HT-29 (cell line): ENCODE measurements around the gene TBC1D28. TPM values are rescaled to one million over a fixed set of nuclear protein-coding genes. Genes with fewer than 3 reads are reported as not detected.
A peak's percentile ranks its signal among the peaks of the same experiment; 100 is the strongest.
"Not testable (repeated sequence)": the region's sequence is repeated elsewhere in the genome, so short reads cannot be mapped to it uniquely, and the experiment has no call there.

Experiments used
- DNase-seq: peaks from one replicate; pipeline ENCODE4 v3.0.0-alpha.2; 2015; ENCODE audit warnings: low spot score
- total RNA-seq: library from RNA; depleted of rRNA; stranded (reverse); fragments of >200 nt; shearing (Covaris generic); gene quantifications from 2 replicates; pipeline ENCODE4 v1.2.3, GENCODE V29; 2014; rRNA removed

The TBC1D28 gene
- not detected in 2 replicates for total RNA-seq

GRCh38 chr17:18644291-18644690 is at the start of gene TBC1D28:
Gene TBC1D28 (minus strand): TSS chr17:18644391. CDS start chr17:18641352, 3,039 bp downstream.
- not testable (repeated sequence) for DNase-seq

DNA sequence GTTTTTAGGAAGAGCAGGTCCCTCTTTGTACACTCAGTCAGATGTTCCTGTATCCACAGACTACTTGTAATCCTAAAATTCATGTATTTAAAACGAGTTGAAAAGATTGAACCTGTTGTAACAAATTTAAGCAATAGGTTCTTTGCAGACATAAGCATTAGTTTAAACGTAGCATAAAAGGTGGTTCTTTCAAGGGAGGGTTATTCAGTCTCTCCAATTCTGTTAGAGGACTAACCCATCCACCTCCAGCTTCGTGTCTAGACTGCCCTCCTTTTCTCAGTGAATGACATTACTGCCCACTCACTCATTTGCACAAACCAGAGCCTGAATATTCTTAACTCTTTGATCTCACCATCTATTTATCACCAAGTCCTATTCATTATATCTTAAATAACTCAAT is 38.5 kb upstream of the TBC1D28 start:
- peak; percentile 7 for DNase-seq

DNA sequence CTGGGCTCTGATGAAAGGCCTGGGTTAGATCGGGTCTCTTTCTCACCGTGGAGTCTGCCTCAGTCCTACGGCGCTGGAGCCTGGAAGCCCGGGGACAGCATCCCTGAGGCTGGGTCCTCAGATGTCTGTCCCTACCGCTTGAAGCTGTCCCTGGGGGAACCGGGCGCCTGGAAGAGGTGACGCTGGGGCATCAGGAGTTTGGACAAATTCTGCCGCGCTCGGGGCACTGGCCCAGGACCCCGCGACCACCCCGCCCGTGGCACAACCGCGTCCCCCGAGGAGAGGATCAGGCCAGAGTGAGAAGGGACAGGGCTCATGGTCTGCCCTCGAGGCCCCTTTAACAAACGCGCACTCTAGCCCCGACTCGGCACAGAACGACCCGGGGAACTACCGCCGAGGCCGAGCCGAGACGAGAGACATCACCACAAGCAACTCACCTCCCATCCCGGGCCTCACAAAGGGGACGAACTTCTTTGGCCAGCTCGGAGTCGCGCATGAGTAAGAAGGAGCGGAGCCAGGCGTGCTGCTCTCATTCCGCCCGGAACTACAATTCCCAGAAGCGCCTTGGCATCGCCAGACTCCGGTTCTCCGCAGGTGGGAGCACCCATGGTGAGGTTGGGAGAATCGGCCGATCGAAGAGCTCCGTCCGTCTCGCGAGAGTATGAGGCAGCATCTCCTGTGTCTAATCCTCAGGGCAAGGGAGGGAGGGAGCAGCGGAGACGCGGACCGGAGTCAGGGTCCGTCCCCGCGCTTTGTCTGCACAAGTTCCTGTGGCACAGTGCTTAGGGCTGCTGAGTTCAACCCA is 37.8 kb upstream of the TBC1D28 start, which contains the start of gene FOXO3B:
Gene FOXO3B (minus strand): TSS at position 548 of the 805 bp plus-strand sequence. CDS start 663 bp downstream, outside the sequence.
- DNase-seq: peak; percentile 89

- not testable (repeated sequence) for DNase-seq
Measured at GRCh38 chr17:18677381-18677780, 33.2 kb upstream of the TBC1D28 start.

DNA sequence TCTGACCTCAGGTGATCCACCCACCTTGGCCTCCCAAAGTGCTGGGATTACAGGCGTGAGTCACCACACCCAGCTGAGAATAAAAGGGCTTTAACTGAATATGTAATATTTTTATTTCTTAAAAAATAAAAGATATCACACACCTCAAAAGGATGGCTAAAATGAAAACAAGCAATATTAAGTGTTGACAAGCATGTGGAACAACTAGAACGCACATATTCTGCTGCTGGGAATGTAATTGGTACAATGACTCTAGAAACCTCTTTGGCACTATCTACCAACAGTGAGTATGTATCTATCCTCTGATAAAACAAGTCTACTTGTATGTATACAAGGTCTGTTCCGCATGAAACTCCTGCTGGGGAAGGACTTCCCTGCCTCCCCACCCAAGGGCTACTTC is 32.7 kb upstream of the TBC1D28 start:
- not testable (repeated sequence) for DNase-seq

- DNase-seq: not testable (repeated sequence)
Measured at GRCh38 chr17:18672395-18673227, 28.4 kb upstream of the TBC1D28 start.

DNA sequence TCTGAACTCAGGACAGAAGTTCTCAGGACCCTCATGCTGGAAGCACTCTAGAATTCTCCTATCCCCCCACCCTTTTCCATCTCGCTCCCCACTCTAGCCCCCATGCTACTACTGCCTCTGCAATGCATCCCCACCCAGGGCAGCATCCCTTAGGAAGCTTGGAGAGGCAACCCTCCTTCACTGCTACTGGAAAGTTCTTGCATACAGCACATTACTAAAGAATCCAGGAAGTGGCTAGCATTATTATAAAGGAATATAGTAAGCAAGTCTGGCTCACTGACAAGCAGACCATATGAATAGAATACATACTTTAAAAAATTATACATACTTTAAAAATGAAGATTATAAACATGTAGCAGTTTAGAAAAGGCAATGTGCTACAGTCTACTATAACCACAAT is 24.4 kb upstream of the TBC1D28 start:
- not testable (repeated sequence) for DNase-seq

GRCh38 chr17:18667535-18667934 is 23.3 kb upstream of the TBC1D28 start:
- not testable (repeated sequence) for DNase-seq

DNA sequence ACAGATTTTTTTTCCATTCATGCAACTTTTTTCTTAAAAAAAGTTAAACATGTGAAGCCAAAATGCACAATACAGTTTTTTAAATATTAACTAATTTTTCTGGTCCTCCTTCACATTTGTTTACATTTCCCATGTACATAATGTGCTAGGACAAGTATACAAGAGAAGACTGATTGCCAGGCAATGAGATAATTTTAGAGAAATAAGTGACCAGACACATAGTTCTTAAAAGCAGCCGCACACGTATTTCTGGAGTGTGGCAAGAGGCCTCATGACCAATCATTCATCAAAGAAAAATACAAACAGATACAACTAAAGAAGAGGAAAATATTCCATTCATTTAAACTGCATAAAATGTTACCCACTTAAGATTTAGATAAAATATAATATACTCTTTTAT is 22.1 kb upstream of the TBC1D28 start:
- not testable (repeated sequence) for DNase-seq

DNA sequence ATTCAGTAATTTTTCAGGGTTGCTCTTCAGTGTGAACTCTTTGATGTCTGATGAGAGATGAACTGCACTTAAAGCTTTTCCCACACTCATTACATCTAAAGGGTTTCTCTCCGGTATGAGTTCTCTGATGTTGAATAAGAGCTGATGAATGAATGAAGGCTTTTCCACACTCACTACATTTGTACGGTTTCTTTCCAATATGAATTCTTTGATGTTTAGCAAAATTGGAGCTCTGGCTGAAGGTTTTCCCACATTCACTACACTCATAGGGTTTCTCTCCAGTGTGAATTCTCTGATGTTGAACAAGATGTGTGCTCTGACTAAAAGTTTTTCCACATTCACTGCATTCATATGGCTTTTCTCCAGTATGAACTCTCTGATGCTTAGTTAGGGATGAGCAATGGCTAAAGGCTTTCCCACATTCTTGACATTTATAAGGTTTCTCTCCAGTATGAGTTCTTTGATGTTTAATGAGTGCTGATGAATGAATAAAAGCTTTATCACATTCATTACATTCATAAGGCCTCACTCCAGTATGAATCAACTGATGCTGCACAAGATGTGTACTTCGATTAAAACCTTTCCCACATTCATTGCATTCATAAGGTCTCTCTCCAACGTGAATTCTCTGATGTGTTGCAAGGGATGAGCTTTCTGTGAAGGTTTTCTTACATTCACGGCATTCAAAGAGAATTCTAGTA is 17.9 kb upstream of the TBC1D28 start:
- DNase-seq: peak; percentile 1

DNA sequence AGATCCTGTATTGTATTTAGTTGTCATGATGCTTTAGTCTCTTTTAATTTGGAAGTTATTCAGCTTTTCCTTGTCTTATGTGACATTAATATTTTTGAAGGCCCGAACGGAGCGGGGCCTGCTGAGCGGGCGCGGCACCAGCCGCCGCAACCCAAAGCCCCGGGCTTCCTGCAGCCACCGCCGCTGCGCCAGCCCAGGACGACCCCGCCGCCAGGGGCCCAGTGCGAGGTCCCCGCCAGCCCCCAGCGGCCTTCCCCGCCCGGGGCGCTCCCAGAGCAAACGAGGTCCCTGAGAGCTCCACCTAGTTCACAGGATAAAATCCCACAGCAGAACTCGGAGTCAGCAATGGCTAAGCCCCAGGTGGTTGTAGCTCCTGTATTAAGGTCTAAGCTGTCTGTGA is 5.9 kb upstream of the TBC1D28 start:
- DNase-seq: not testable (repeated sequence)

DNA sequence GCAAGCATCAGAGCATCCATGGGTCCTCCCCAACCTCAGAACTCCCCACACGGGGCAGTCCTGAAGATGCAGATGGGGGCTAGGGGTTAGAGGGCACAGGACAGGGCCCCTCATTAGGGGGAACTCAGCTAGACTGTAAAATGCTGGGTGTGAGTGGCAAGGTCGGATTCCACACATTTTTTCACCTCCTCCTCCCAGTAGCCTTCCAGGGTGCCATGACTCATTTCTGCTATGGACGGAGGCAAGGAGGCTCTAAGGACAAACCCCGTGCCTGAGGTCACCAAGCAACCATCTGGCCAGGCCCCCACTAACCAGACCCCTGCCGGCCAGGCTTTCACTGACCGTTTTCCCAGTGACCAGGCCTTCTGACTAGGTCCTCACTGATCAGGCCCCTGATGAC is 1.1 kb downstream of the TBC1D28 start:
- not testable (repeated sequence) for DNase-seq

- DNase-seq: not testable (repeated sequence)
Measured at GRCh38 chr17:18638357-18638756, 5.8 kb downstream of the TBC1D28 start.

- DNase-seq: not testable (repeated sequence)
Measured at GRCh38 chr17:18636237-18636636, 8.0 kb downstream of the TBC1D28 start.

GRCh38 chr17:18635773-18636172 is 8.4 kb downstream of the TBC1D28 start:
- not testable (repeated sequence) for DNase-seq

GRCh38 chr17:18634550-18635263 is 9.5 kb downstream of the TBC1D28 start:
- not testable (repeated sequence) for DNase-seq

DNA sequence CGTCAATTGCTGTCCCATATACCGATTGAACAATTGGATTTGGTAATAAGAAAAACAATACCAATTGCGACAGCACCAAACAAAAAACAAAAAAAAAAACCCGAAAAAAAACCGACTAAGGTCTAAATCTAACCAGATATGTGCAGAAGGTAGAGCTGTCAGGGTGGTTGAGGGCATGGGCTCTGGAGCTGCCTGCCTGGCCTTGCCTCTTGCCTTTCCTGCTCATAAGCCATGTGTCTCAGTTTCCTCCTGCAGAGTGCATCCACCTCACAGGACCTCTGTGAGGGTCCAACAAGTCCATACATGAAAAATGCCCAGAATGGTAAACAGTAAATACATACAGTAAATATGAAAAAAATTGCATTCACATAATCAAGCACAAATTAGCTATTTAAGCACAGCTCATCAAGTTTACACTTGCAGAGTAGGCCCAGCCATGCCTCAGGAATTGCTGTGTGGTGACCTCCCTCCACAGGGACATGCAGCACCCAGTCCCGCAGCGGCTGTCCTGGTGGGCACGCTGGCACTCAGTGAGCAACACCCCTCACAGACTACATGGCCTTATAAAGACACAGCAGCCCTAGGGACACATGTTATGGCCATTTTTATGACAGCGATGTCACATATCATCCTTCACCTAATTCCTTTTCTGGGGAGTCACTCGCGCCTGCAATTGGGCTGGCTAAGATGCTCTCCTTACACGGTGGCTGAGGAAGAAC is 17.9 kb downstream of the TBC1D28 start:
- no peak for DNase-seq

DNA sequence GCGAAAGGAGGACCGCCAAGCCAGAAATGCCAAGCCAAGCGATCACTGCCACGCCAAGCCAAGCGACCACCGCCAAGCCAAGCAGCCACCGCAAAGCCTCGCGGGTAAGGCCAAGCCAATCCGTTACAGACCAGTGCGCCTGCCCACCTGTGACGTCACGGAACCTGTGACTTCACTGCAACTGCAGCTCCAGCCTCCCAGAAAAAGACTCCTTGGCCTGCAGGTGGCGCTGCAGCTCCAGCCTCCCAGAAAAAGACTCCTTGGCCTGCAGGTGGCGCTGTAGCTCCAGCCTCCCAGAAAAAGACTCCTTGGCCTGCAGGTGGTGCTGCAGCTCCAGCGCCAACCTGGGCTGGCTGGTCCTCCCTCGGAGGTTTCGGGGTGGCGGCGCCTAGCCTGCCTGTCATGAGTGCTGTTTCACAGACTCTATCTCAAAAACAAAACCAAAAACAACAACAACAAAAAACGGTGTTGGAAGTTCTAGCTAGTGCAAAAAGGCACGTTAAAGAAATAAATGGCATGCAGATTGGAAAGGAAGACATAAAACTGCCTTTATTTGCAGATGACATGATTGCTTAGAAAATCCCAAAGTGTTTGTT is 18.6 kb downstream of the TBC1D28 start:
- DNase-seq: peak; percentile 79

DNA sequence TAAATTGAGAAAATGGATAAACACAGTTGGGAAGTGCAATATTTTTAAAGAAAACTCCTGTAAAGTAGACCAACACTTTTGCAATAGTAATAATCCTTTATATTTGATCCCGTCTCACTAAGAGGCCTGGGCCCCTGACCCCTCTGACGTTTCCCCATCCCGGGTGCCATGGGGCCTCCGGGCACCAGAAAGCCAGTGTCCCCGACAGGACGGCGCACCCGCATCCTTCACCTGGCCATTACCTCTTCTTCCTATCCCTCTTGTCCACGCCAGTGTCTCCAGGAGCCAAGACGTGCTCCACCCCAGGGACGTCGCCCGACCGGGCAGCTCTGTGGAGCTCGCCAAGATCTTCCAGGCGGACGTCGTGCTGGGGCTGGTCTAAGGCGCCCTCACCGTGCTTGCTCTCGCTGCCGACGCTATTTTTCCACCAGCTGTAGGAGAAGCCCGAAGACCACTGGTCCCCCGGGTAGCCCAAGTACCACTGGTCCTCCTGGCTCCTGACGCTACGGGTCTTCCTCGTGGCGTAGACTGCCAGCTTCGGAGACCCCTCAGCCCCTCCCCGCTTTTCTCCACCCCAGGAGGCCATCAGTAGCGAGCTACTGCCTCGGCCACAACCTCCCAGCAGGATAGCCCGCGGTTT is 19.2 kb downstream of the TBC1D28 start:
- DNase-seq: peak; percentile 32
